Hepatocyte (in vitro differentiated cells): ENCODE data around the gene STX7.

ENCODE experiments used
- CTCF ChIP-seq: fragments of 200-600 bp; sonication (generic); IDR thresholded peaks from 2 replicates; pipeline ENCODE4 v1.5.1; 2016; ENCODE audit warnings: antibody characterized with exemption, mild to moderate bottlenecking; ENCODE audit not compliant: poor library complexity
- EZH2 ChIP-seq: fragments of 200-600 bp; sonication (generic); IDR thresholded peaks from 2 replicates; pipeline ENCODE4 v1.6.1; 2016; ENCODE audit warnings: antibody characterized with exemption, mild to moderate bottlenecking, borderline replicate concordance
- EZH2phosphoT487 ChIP-seq: fragments of 200-600 bp; sonication (generic); IDR thresholded peaks from one replicate; pipeline ENCODE4 v1.6.1; 2018; ENCODE audit warnings: antibody characterized with exemption, mild to moderate bottlenecking, low read depth, moderate library complexity; ENCODE audit not compliant: unreplicated experiment, severe bottlenecking

GRCh38 chr6:132458887-132459604 is 53.9 kb downstream of the STX7 start:
- TF ChIP-seq EZH2phosphoT487 (no peak), CTCF (no peak), EZH2 (no peak)
